GM18519 (cell line): Measurements from ENCODE around the gene SELENOM.
"Not testable (repeated sequence)": the region's sequence is repeated elsewhere in the genome, so short reads cannot be mapped to it uniquely, and the experiment has no call there.

Source experiments
- ATAC-seq: cut with Tn5 transposase; IDR thresholded peaks from one replicate; pipeline ENCODE4 v1.9.1; 2021; ENCODE audit warnings: mild to moderate bottlenecking, moderate library complexity; ENCODE audit not compliant: unreplicated experiment, low FRiP score

SELENOM gene

GRCh38 chr22:31106731-31107177 lies 614 bp downstream of the SELENOM start:
- no peak for ATAC-seq

GRCh38 chr22:31106001-31106571 lies 1.3 kb downstream of the SELENOM start:
- ATAC-seq: no peak

DNA sequence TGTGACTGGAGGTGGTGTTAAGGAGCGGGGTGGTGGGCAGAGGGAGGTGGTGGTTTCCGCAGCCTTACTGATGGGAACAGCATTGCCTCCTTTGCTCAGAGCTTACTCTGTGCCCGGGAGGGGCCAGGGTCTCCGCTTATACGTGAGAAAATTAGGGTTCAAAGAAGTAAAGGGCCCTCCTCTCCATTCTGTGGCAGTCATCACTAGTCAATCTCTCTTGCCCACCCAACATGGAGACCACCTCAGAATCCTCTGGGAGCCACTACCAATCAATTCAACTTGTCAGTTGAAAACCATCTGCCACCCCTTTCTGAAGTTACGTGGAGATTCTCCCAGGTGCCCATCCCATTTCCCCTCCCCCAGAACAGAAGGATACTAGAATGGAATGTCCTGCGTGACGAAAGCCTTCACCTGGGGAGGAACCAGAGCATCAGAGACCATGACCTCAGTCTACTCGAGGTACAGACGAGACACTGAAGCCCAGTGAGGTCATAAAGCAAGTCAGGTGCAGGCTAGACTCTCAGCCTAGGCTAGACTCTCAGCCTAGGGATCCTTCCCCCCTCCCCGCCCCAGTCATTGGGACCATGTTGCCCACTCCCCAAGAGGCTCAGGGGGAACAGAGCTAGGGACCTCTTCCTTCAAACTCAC lies 2.0 kb downstream of the SELENOM start:
- ATAC-seq: no peak

GRCh38 chr22:31104869-31105268 lies 2.5 kb downstream of the SELENOM start:
- no peak for ATAC-seq

DNA sequence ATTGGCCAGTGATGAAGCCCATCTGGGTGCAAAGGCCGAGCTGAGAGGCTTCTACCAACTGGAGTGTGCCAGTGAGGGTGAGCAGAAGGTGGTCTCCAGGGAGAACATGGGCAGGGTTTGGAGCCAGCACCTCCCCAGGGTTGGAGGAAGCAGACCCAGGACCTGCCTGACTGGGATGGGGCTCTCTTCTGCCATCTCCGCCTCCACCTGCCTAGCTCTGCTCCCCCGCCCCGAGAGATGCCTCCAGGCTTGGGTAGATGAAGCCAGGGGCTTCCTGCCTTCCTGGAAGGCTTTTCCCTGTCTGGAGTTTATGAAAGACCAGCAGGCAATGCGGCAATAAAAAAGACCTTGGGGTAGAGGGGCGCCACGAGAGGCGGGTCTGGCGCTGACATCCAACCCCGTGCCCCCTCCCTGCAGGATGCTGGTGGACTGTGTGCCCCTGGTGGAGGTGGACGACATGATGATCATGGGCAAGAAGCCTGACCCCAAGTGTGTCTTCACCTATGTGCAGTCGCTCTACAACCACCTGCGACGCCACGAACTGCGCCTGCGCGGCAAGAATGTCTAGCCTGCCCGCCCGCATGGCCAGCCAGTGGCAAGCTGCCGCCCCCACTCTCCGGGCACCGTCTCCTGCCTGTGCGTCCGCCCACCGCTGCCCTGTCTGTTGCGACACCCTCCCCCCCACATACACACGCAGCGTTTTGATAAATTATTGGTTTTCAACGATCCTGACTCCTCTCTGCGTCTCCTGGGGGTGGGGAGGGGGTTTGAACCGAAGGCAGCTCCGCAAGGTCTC lies 3.3 kb downstream of the SELENOM start:
- no peak for ATAC-seq

DNA sequence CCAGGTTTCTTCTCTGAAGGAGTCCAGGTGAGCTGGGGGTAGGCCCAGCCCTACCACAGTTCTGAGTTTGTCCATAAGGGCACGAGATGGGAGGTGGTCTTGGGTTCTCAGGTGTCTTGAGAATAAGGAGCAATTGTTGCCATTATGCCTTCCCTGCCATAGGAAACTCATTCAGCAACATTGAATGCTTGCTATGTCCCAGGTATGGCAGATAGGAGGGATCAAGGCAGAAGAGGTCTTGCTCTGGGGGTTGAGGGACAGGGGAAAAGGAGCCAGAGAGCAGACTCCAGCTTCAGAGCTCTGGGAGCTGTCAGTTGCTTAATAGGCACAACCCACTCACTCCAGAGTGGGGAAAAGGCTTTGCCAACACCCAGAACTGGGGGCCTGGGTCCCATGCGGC lies 4.3 kb downstream of the SELENOM start:
- no peak for ATAC-seq

- ATAC-seq: no peak
These were observed 4.8 kb downstream of the SELENOM start for GRCh38 chr22:31102441-31103081.

- ATAC-seq: no peak
These were observed 6.4 kb downstream of the SELENOM start for GRCh38 chr22:31100762-31101525.

DNA sequence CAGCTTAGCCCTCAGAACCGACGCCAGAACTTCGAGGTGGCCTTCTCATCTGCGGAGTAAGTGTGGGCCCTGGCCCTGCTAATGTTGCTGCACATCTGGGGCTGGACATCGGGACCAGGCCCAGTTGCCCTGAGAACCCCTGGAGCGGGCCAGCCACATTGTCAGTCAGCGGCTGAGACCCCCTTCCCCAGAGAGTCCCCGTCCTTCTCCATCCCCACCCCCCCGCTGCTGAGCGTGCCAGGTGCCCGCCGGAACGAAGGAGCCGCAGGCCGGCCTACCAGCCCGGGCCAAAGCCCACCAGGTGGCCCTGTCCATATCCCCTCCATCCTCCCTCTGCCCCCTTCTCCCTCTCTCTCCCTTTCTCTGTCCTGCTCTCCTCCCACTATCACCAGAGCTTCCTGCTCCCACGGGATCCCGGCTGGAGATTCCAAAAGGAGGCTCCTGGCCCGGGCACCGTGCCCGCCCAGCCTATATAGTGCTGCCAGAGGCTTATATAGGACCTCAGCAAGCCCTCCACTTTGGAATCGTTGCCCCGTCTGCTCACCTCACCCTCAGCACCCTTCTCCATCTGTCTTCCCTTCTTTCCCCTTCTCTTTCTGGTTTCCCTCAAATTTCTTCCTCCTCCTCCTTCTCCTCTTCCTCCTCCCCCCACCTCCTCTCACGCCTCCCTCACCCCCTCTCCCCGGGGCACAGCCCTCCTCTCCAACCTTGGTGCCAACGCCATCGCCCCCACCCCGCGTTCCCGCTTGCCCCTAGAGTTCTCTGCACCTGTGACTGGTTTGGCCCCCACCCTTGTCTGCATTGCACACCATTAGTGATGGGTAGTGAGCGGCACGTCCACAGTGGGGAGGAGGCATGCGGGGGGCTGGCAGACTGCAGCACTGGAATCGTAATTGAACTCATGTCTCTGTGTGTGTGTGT lies 7.3 kb downstream of the SELENOM start:
- no peak for ATAC-seq

DNA sequence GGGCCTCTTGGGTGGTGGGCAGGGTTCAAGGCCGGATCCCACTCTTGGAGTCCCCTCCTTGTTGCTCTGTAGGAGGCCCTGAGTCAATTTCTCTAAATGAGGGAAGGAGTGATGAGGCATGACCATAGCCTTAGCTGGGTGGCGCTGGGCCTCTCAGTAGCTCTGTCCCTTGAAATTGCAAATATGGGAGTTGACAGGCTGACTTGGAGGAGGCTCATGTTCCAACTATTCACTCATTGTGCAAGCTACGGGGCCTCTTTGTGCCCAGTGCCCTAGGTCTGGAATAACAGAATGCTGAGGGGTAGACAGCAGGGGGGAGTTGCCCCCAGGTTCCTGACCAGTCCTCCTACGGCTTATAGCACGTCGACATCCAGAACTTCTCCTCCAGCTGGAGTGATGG lies 8.0 kb downstream of the SELENOM start:
- no peak for ATAC-seq

- no peak for ATAC-seq
These were observed 8.7 kb downstream of the SELENOM start for GRCh38 chr22:31098632-31099110.

DNA sequence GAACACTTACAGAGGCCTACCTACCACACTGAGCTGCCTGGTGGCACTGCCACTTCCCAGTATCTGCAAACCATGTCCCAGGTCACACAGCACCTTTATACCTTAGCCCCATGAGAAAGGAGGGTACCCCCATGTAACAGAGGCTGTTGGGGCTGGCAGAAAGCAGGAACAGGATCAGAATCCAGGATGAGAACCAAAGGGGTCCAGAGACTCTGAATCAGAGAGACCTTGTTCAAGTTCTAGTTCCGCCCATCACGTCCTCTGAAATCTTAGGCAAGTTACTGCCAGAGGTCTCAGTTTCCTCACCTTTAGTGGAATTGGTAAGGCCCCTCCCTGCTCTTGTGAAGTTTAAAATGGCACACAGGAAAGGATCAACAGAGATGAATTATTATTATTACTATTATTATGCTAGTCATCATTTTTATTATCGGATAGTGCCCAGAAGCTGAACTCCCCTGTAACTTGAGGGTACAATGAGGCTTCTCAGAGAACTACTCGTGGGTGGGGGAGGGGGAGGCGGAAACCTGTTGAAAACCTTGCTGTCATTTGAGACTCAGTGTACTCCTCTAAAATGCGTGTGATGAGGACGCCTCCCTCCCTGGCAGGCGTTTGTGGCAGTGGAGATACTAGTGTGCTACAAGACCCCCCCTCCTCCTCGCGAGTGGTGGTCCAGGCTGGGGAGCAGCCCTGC lies 9.3 kb downstream of the SELENOM start:
- no peak for ATAC-seq

- ATAC-seq: not testable (repeated sequence)
These were observed 9.8 kb downstream of the SELENOM start for GRCh38 chr22:31097539-31097938.

- no peak for ATAC-seq
These were observed 10.6 kb downstream of the SELENOM start for GRCh38 chr22:31096657-31097279.

GRCh38 chr22:31095637-31096249 lies 11.6 kb downstream of the SELENOM start:
- ATAC-seq: no peak

DNA sequence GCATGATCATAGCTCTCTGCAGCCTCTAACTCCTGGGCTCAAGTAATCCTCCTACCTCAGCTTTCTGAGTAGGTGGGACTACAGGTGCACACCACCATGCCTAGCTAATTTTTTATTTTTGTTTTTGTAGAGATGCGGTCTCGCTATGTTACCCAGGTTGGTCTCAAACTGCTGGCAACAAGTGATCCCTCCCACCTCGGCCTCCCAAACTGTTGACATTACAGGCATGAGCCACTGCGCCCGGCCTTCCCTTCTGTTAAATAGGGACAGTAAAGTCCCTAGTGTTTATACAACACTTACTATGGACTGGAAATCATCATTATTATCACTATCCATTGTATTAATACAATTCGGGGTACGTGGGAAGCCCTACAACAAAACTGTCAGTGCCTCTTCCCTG lies 12.6 kb downstream of the SELENOM start:
- ATAC-seq: no peak

DNA sequence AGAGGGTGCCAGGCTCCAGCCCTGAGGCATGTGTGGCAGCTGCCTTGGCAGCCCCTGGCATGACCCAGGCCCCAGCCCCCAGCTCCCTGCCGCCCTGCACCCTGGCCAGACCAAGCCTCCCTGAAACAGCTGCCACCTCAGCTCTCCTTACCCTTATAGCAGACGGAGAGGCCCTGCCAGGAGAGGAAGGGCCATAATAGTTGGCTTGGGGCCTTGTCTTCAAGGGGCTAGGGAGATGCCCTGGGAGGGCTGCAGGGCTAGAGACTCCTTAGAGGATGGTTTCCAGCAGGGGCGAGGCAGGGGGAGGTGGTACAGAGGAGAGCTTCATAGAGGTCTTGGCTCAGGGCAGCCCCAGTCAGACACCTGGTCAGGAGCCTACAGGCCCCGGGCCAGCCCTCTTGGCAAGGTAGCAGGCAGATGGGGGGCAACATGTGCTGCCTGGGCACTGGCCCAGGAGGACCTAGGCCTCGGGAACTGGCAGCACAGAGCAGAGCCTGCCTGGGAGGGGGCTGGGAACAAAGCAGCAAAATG lies 13.3 kb downstream of the SELENOM start:
- ATAC-seq: no peak
